MM.1S (cell line): Measurements from ENCODE around the gene TBC1D21.

Experiments
- EZH2 ChIP-seq: fragments of 300-600 bp; sonication (generic); optimal IDR thresholded peaks from 2 replicates; pipeline ENCODE3; 2017; ENCODE audit warnings: low read depth, mild to moderate bottlenecking, antibody characterized with exemption, low read length, mixed read lengths
- EZH2phosphoT487 ChIP-seq: fragments of 300-600 bp; sonication (generic); IDR thresholded peaks from 2 replicates; pipeline ENCODE4 v1.6.1; 2018; ENCODE audit warnings: antibody characterized with exemption, low read length
- TF ChIP-seq, protein P1 (sequence below): fragments of 300-600 bp; sonication (generic); IDR thresholded peaks from 2 replicates; pipeline ENCODE4 v1.5.1; 2016; ENCODE audit warnings: antibody characterized with exemption, low read length, mixed read lengths

GRCh38 chr15:73829523-73829922 lies 43.8 kb upstream of the TBC1D21 start:
- TF ChIP-seq, protein P1, sequence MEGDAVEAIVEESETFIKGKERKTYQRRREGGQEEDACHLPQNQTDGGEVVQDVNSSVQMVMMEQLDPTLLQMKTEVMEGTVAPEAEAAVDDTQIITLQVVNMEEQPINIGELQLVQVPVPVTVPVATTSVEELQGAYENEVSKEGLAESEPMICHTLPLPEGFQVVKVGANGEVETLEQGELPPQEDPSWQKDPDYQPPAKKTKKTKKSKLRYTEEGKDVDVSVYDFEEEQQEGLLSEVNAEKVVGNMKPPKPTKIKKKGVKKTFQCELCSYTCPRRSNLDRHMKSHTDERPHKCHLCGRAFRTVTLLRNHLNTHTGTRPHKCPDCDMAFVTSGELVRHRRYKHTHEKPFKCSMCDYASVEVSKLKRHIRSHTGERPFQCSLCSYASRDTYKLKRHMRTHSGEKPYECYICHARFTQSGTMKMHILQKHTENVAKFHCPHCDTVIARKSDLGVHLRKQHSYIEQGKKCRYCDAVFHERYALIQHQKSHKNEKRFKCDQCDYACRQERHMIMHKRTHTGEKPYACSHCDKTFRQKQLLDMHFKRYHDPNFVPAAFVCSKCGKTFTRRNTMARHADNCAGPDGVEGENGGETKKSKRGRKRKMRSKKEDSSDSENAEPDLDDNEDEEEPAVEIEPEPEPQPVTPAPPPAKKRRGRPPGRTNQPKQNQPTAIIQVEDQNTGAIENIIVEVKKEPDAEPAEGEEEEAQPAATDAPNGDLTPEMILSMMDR: no peak
- TF ChIP-seq EZH2: no peak
- no peak for TF ChIP-seq EZH2phosphoT487
